ENCODE measurements around the gene AADACL3. TPM values are rescaled to one million over a fixed set of nuclear protein-coding genes. Genes with fewer than 3 reads are reported as not detected.
"Not testable (repeated sequence)": the region's sequence is repeated elsewhere in the genome, so short reads cannot be mapped to it uniquely, and the experiment has no call there.

Gene AADACL3
- total and polyA plus RNA-seq, 2 experiments from 2014 or later = 0.10 TPM; not detected in 1

DNA sequence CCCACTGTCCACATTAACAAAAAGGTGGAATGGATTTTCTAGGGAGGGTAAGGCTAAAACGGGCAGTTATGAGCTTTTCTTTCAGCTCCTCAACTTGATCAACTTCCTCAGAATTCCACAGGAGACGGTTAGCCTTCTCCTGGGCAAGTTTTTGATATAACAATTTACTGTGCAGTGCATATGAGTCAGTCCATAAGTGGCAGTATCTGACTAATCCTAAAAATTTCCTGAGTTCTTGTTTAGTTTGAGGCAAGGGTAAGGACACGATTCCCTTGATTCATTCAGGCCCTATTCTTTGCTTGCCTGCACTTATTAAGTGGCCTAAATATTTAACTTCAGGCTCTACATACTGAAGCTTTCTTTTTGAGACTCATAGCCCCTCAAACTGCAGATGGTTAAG lies 6.2 kb upstream of the AADACL3 start:
- WGBS (ENCODE audit: low lambda C conversion rate, missing lambda C conversion rate) = 78% methylated on average over 3 of the region's 3 CpGs
- TF ChIP-seq, protein P1, sequence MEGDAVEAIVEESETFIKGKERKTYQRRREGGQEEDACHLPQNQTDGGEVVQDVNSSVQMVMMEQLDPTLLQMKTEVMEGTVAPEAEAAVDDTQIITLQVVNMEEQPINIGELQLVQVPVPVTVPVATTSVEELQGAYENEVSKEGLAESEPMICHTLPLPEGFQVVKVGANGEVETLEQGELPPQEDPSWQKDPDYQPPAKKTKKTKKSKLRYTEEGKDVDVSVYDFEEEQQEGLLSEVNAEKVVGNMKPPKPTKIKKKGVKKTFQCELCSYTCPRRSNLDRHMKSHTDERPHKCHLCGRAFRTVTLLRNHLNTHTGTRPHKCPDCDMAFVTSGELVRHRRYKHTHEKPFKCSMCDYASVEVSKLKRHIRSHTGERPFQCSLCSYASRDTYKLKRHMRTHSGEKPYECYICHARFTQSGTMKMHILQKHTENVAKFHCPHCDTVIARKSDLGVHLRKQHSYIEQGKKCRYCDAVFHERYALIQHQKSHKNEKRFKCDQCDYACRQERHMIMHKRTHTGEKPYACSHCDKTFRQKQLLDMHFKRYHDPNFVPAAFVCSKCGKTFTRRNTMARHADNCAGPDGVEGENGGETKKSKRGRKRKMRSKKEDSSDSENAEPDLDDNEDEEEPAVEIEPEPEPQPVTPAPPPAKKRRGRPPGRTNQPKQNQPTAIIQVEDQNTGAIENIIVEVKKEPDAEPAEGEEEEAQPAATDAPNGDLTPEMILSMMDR (IDR thresholded peaks at IDR 0.05; ENCODE audit: poor library complexity) = no peak
- TF ChIP-seq EZH2 (IDR thresholded peaks at IDR 0.05; ENCODE audit: borderline replicate concordance) (no peak), EZH2phosphoT487 (IDR thresholded peaks at IDR 0.05; ENCODE audit: low read depth, severe bottlenecking, unreplicated experiment) (no peak)
- no peak overlapping the region for H2AFZ ChIP-seq
- no peaks in the 10 kb centered on the region for H3K9me3 ChIP-seq (ENCODE audit: low read depth)
- H3K27ac ChIP-seq = peak overlapping the region; percentile 89
- no peaks in the 10 kb centered on the region for H3K27me3 ChIP-seq
- no peak for DNase-seq (ENCODE audit: low spot score)
- no peaks in the 10 kb centered on the region for H3K36me3 ChIP-seq (replicated peaks; ENCODE audit: insufficient read depth, low read depth)
- no peaks in the 10 kb centered on the region for H3K9me2 ChIP-seq (replicated peaks; ENCODE audit: insufficient read depth)
- H3K4me2 ChIP-seq = no peak overlapping the region
- H3K4me3 ChIP-seq = no peak overlapping the region
- peaks cover 14% of the 10 kb centered on the region for H3K4me1 ChIP-seq (ENCODE audit: insufficient read depth)
- H4K20me1 ChIP-seq (ENCODE audit: insufficient read depth, poor library complexity, severe bottlenecking) = no peaks in the 10 kb centered on the region
- H3K79me2 ChIP-seq = no peaks in the 10 kb centered on the region

DNA sequence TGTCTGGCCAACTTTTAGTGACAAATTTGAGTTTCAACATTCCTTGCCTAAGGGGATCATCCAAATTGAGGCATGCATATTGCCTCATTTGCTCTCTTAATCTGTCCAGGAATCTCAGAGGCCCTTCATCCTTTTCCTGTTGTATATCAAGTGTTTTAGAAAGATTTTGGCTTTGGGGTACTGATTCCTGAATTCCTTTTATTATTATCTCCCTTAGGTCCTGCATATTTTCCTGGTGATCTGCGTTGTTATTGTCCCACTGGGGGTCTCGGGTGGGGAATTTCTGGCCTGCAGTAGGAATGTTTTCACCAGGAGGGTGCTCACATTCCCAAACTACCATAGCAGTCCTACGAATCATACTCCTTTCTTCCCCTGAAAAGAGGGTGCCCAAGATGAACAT lies 4.4 kb upstream of the AADACL3 start:
- DNase-seq (ENCODE audit: low spot score) = no peak
- H3K9me2 ChIP-seq (replicated peaks; ENCODE audit: insufficient read depth) = no peaks in the 10 kb centered on the region
- WGBS (ENCODE audit: low lambda C conversion rate, missing lambda C conversion rate) = 59% methylated on average over 3 of the region's 3 CpGs

DNA sequence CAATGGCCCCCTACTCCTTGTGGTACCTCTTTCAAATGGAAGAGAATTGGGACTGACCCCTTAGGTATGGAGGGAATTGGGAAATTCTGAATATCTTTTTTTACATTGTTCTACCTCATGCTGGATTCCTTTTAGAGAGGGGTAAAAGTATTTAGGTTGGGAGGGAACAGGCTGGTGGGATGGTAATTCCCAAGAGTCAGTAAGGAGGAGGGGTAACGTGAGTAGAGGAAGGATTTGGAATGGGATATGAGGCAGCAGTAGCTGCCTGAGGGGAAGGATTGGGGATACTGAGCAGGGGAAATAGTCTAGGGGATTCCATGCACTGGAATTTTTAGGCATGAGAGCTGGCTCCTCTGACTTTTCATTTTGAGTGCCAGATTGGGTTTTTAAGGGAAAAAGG lies 3.8 kb upstream of the AADACL3 start:
- Histone ChIP-seq H3K27ac (no peak overlapping the region), H3K9me2 (replicated peaks; ENCODE audit: insufficient read depth) (no peaks in the 10 kb centered on the region), H3K4me2 (no peak overlapping the region), H3K9me3 (ENCODE audit: low read depth) (no peaks in the 10 kb centered on the region), H3K4me1 (ENCODE audit: insufficient read depth) (peaks cover 14% of the 10 kb centered on the region), H4K20me1 (ENCODE audit: insufficient read depth, poor library complexity, severe bottlenecking) (no peaks in the 10 kb centered on the region), H3K4me3 (no peak overlapping the region), H3K36me3 (replicated peaks; ENCODE audit: insufficient read depth, low read depth) (no peaks in the 10 kb centered on the region), H2AFZ (no peak overlapping the region), H3K79me2 (no peaks in the 10 kb centered on the region), H3K27me3 (no peaks in the 10 kb centered on the region)
- DNase-seq (ENCODE audit: low spot score) = no peak
- TF ChIP-seq, protein P1 (IDR thresholded peaks at IDR 0.05; ENCODE audit: poor library complexity) = no peak
- 58% methylated on average over 1 of the region's 1 CpG for WGBS (ENCODE audit: low lambda C conversion rate, missing lambda C conversion rate)

More for the DNA sequence above, 4.4 kb upstream of the AADACL3 start:
- Histone ChIP-seq H3K4me2 (no peak overlapping the region), H4K20me1 (ENCODE audit: insufficient read depth, poor library complexity, severe bottlenecking) (no peaks in the 10 kb centered on the region), H3K36me3 (replicated peaks; ENCODE audit: insufficient read depth, low read depth) (no peaks in the 10 kb centered on the region), H3K9me3 (ENCODE audit: low read depth) (no peaks in the 10 kb centered on the region), H3K27me3 (no peaks in the 10 kb centered on the region), H2AFZ (no peak overlapping the region), H3K79me2 (no peaks in the 10 kb centered on the region), H3K4me1 (ENCODE audit: insufficient read depth) (peaks cover 14% of the 10 kb centered on the region), H3K4me3 (no peak overlapping the region), H3K27ac (no peak overlapping the region)
- TF ChIP-seq EZH2 (IDR thresholded peaks at IDR 0.05; ENCODE audit: borderline replicate concordance) (no peak), EZH2phosphoT487 (IDR thresholded peaks at IDR 0.05; ENCODE audit: low read depth, severe bottlenecking, unreplicated experiment) (no peak)
- TF ChIP-seq, protein P1 (IDR thresholded peaks at IDR 0.05; ENCODE audit: poor library complexity) = no peak

DNA sequence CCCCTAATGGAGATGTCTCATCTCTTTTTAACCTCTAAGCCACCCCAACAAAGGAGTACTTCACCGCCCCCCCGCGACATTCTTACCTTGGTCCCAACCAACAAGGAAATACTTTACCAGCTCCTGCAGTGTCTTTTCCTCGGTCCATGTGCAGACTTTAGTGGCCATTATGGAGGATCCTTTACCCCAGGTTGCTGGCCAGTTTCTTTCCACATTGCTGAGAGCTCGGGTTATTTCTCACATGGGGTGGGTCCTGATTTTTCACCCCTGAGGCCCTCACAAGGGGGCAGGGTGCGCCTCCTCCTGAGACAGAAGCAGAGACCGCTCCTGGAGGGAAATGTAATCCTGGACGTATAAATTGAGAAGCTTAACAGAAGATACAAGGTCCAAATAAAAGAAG lies 3.0 kb upstream of the AADACL3 start:
- WGBS (ENCODE audit: low lambda C conversion rate, missing lambda C conversion rate) = 88% methylated on average over 8 of the region's 8 CpGs
- H3K4me2 ChIP-seq = no peak overlapping the region
- no peak overlapping the region for H2AFZ ChIP-seq
- no peaks in the 10 kb centered on the region for H3K9me3 ChIP-seq (ENCODE audit: low read depth)
- H3K79me2 ChIP-seq = no peaks in the 10 kb centered on the region
- H3K27ac ChIP-seq = no peak overlapping the region
- no peak overlapping the region for H3K4me3 ChIP-seq
- DNase-seq (ENCODE audit: low spot score) = no peak
- TF ChIP-seq, protein P1 (IDR thresholded peaks at IDR 0.05; ENCODE audit: poor library complexity) = no peak
- TF ChIP-seq EZH2 (IDR thresholded peaks at IDR 0.05; ENCODE audit: borderline replicate concordance) = no peak
- no peak for TF ChIP-seq EZH2phosphoT487 (IDR thresholded peaks at IDR 0.05; ENCODE audit: low read depth, severe bottlenecking, unreplicated experiment)
- no peaks in the 10 kb centered on the region for H3K27me3 ChIP-seq
- no peaks in the 10 kb centered on the region for H3K9me2 ChIP-seq (replicated peaks; ENCODE audit: insufficient read depth)
- no peaks in the 10 kb centered on the region for H4K20me1 ChIP-seq (ENCODE audit: insufficient read depth, poor library complexity, severe bottlenecking)
- no peaks in the 10 kb centered on the region for H3K36me3 ChIP-seq (replicated peaks; ENCODE audit: insufficient read depth, low read depth)
- peaks cover 14% of the 10 kb centered on the region for H3K4me1 ChIP-seq (ENCODE audit: insufficient read depth)

DNA sequence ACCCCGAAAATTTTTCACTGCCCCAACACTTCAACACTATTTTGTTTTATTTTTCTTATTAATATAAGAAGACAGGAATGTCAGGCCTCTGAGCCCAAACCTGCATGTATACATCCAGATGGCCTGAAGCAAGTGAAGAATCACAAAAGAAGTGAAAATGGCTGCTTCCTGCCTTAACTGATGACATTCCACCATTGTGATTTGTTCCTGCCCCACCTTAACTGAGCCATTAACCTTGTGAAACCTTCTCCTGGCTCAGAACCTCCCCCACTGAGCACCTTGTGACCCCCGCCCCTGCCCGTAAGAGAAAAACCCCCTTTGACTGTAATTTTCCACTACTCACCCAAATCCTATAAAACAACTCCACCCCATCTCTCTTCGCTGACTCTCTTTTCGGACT lies 2.3 kb upstream of the AADACL3 start:
- H3K9me2 ChIP-seq (replicated peaks; ENCODE audit: insufficient read depth); H2AFZ ChIP-seq; H3K36me3 ChIP-seq (replicated peaks; ENCODE audit: insufficient read depth, low read depth); H3K9me3 ChIP-seq (ENCODE audit: low read depth); H3K27me3 ChIP-seq; H3K4me2 ChIP-seq; H3K27ac ChIP-seq; H3K79me2 ChIP-seq; H3K4me3 ChIP-seq; H4K20me1 ChIP-seq (ENCODE audit: insufficient read depth, poor library complexity, severe bottlenecking); DNase-seq (ENCODE audit: low spot score): not testable (repeated sequence)
- H3K4me1 ChIP-seq (ENCODE audit: insufficient read depth) = peaks cover 14% of the 10 kb centered on the region
- WGBS (ENCODE audit: low lambda C conversion rate, missing lambda C conversion rate) = 72% methylated on average over 5 of the region's 5 CpGs

All from hepatocyte (in vitro differentiated cells).